A549 treated with GW870086 at 1 μM for 4 hours (cell line): ENCODE measurements around the gene SUSD1. TPM values are rescaled to one million over a fixed set of nuclear protein-coding genes. Genes with fewer than 3 reads are reported as not detected.

ENCODE experiments used
- total RNA-seq: library from RNA; stranded (reverse); fragments of 200-300 nt; extraction: Qiagen RNA extraction; gene quantifications from 5 replicates; pipeline ENCODE4 v1.2.3, GENCODE V29; 2022; ENCODE audit warnings: low read depth

SUSD1 gene
- total RNA-seq = 12.9 to 14.6 TPM (median 14.2 TPM) in 5 replicates

DNA sequence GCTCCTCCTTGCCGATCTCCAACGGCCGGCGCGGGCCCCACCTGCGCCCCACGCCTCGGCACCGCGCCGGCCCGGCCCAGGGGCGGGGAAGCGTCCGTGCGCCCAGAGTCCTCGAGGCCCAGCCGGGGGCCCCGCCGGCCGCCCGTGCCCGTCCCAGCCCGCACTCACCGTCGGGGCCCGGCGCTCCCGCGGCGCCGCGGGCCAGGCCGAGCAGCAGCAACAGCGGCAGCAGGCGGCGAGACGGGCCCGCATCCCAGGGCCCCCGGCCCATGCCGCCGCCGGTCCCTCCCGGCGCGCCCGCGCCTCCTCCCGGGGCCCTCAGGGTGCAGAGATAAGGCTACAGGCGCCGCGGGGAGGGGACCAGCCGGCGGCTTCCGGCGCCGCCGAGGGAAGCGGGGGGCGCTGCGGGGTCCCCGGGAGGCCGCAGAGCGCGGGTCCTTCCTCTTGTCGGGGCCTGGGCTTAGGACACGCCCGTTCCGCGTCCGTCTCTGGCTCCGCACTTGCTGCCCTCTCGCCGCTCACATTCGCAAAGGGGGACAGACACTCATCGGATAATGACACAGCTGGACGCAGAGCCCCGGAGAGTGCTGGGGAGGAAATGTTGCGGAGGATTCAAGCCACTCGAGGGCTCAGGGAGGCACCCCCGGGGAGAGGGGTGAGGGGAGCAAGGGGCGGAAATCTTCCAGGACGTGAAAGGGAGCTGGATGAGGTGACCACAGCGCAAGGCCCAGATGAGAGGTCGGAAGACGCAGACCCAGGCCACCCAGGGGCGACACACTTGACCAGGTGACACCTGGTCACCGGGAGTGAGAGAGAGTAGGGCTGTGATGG lies at the start of gene SUSD1:
SUSD1 (minus strand) TSS at position 333 of the 831 bp plus-strand sequence; CDS start at position 271, 62 bp downstream.

Other genes with a start within 250 kb of the SUSD1 start
- gene PTBP3, start 158.3 kb upstream of the SUSD1 start, total RNA-seq = 22.4 to 40.5 TPM (median 32.7 TPM) in 5 replicates
- gene HSDL2, start 204.8 kb upstream of the SUSD1 start, total RNA-seq = 24.4 to 31.0 TPM (median 25.8 TPM) in 5 replicates